ENCODE measurements around the gene LRRC37B. TPM values are rescaled to one million over a fixed set of nuclear protein-coding genes. Genes with fewer than 3 reads are reported as not detected.
"Not testable (repeated sequence)": the region's sequence is repeated elsewhere in the genome, so short reads cannot be mapped to it uniquely, and the experiment has no call there.

LRRC37B gene
- total and polyA plus RNA-seq, 2 donors (not counting 1 experiment from before 2014, with no cell fraction given): 16.3 to 40.6 TPM

GRCh38 chr17:31975391-31975790 lies 31.8 kb upstream of the LRRC37B start:
- H3K27ac ChIP-seq (ENCODE audit: low read length in 2 of 2); H3K9me3 ChIP-seq (ENCODE audit: control extremely low read depth in 1 of 3, control insufficient read depth in 2 of 3, insufficient read depth in 1 of 3, low read length in 2 of 3); H4K20me1 ChIP-seq (ENCODE audit: control insufficient read depth, insufficient read depth, low read length, poor library complexity, severe bottlenecking); H3K27ac Mint-ChIP-seq; intact Hi-C loops (cut with micrococcal nuclease); CTCF ChIA-PET; H3K27me3 ChIP-seq (replicated peaks in 1 of 4; ENCODE audit: control extremely low read depth in 1 of 4, control insufficient read depth in 3 of 4, insufficient read depth in 4 of 4, low read length in 3 of 4); H2AFZ ChIP-seq (ENCODE audit: insufficient read depth, low read depth, low read length, poor library complexity, severe bottlenecking); H3K4me1 ChIP-seq (ENCODE audit: control insufficient read depth in 2 of 2, insufficient read depth in 2 of 2, low read length in 2 of 2); H3K27me3 Mint-ChIP-seq; H3K9ac ChIP-seq (ENCODE audit: low read length); H3K4me3 ChIP-seq (ENCODE audit: control extremely low read depth in 1 of 5, extremely low read depth in 1 of 5, insufficient read depth in 1 of 5, low read depth in 2 of 5, low read length in 4 of 5); H3K4me1 Mint-ChIP-seq; H3K79me2 ChIP-seq (ENCODE audit: control insufficient read depth, insufficient read depth, low read length); ATAC-seq (ENCODE audit: low read depth); POLR2A ChIA-PET; H3K4me3 Mint-ChIP-seq; H3K4me2 ChIP-seq (replicated peaks; ENCODE audit: low read depth, low read length, poor library complexity, severe bottlenecking); H3K9me3 Mint-ChIP-seq (ENCODE audit: insufficient read depth); DNase-seq: not testable (repeated sequence)
- no CpG with 5 or more reads among the region's 5 CpGs for WGBS (ENCODE audit: insufficient coverage)
- peaks cover 0 to 23% of the 10 kb centered on the region in 2 experiments for H3K36me3 ChIP-seq (replicated peaks in 1 of 2; ENCODE audit: control extremely low read depth in 1 of 2, control insufficient read depth in 1 of 2, extremely low read depth in 1 of 2, insufficient read depth in 2 of 2, low read length in 1 of 2)

DNA sequence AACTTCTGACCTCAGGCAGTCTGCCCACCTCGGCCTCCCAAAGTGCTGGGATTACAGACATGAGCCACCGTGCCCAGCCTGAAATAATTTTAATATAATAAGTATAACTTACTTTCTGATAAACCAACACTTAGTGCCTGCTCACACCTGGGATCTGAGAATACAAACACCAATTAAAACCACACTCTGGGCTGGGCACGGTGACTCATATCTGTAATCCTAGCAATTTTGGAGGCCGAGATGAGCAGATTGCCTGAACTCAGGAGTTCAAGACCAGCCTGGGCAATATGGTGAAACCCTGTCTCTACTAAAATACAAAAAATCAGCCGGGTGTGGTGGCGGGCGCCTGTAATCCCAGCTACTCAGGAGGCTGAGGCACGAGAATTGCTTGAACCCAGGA lies 15.4 kb upstream of the LRRC37B start:
- H3K27me3 Mint-ChIP-seq; H3K27me3 ChIP-seq (replicated peaks in 1 of 4; ENCODE audit: control extremely low read depth in 1 of 4, control insufficient read depth in 3 of 4, insufficient read depth in 4 of 4, low read length in 3 of 4); H3K9me3 ChIP-seq (ENCODE audit: control extremely low read depth in 1 of 3, control insufficient read depth in 2 of 3, insufficient read depth in 1 of 3, low read length in 2 of 3); H3K9me3 Mint-ChIP-seq (ENCODE audit: insufficient read depth); H3K79me2 ChIP-seq (ENCODE audit: control insufficient read depth, insufficient read depth, low read length); H3K27ac Mint-ChIP-seq; H3K27ac ChIP-seq (ENCODE audit: low read length in 2 of 2); DNase-seq; ATAC-seq (ENCODE audit: low read depth); H3K4me2 ChIP-seq (replicated peaks; ENCODE audit: low read depth, low read length, poor library complexity, severe bottlenecking); H4K20me1 ChIP-seq (ENCODE audit: control insufficient read depth, insufficient read depth, low read length, poor library complexity, severe bottlenecking); H3K4me3 Mint-ChIP-seq; POLR2A ChIA-PET; H3K4me3 ChIP-seq (ENCODE audit: control extremely low read depth in 1 of 5, extremely low read depth in 1 of 5, insufficient read depth in 1 of 5, low read depth in 2 of 5, low read length in 4 of 5); H3K9ac ChIP-seq (ENCODE audit: low read length); H3K4me1 ChIP-seq (ENCODE audit: control insufficient read depth in 2 of 2, insufficient read depth in 2 of 2, low read length in 2 of 2); intact Hi-C loops (cut with micrococcal nuclease); H2AFZ ChIP-seq (ENCODE audit: insufficient read depth, low read depth, low read length, poor library complexity, severe bottlenecking); CTCF ChIA-PET; H3K4me1 Mint-ChIP-seq: not testable (repeated sequence)
- 80% methylated on average over 2 of the region's 8 CpGs for WGBS (ENCODE audit: insufficient coverage)
- H3K36me3 ChIP-seq (replicated peaks in 1 of 2; ENCODE audit: control extremely low read depth in 1 of 2, control insufficient read depth in 1 of 2, extremely low read depth in 1 of 2, insufficient read depth in 2 of 2, low read length in 1 of 2): peaks cover 6 to 72% of the 10 kb centered on the region in 2 experiments

GRCh38 chr17:31997005-31997404 lies 10.2 kb upstream of the LRRC37B start:
- H3K79me2 ChIP-seq (ENCODE audit: control insufficient read depth, insufficient read depth, low read length): no peaks in the 10 kb centered on the region
- DNase-seq: no peak
- no peaks in the 10 kb centered on the region for H3K4me1 Mint-ChIP-seq
- H3K9me3 Mint-ChIP-seq (ENCODE audit: insufficient read depth): no peaks in the 10 kb centered on the region
- ChIA-PET POLR2A (no interaction called here), CTCF (no interaction called here)
- 100% methylated on average over 2 of the region's 6 CpGs for WGBS (ENCODE audit: insufficient coverage)
- H3K4me3 ChIP-seq (ENCODE audit: control extremely low read depth in 1 of 5, extremely low read depth in 1 of 5, insufficient read depth in 1 of 5, low read depth in 2 of 5, low read length in 4 of 5): no peak overlapping the region
- H3K27me3 Mint-ChIP-seq: no peaks in the 10 kb centered on the region
- H3K9ac ChIP-seq (ENCODE audit: low read length): no peak overlapping the region
- no peaks in the 10 kb centered on the region for H3K27me3 ChIP-seq (replicated peaks in 1 of 4; ENCODE audit: control extremely low read depth in 1 of 4, control insufficient read depth in 3 of 4, insufficient read depth in 4 of 4, low read length in 3 of 4)
- ATAC-seq (ENCODE audit: low read depth): no peak
- intact Hi-C loops (cut with micrococcal nuclease): no loop called here
- TF ChIP-seq CTCF (IDR thresholded peaks at IDR 0.05) (no peak), EZH2 (IDR thresholded peaks at IDR 0.05; ENCODE audit: borderline replicate concordance, insufficient read depth, low read depth, low read length, poor library complexity, severe bottlenecking) (no peak)
- H3K27ac Mint-ChIP-seq: no peak overlapping the region
- H2AFZ ChIP-seq (ENCODE audit: insufficient read depth, low read depth, low read length, poor library complexity, severe bottlenecking): no peak overlapping the region
- no peak overlapping the region for H3K4me3 Mint-ChIP-seq
- H3K36me3 ChIP-seq (replicated peaks in 1 of 2; ENCODE audit: control extremely low read depth in 1 of 2, control insufficient read depth in 1 of 2, extremely low read depth in 1 of 2, insufficient read depth in 2 of 2, low read length in 1 of 2): peaks cover 4 to 70% of the 10 kb centered on the region in 2 experiments
- H4K20me1 ChIP-seq (ENCODE audit: control insufficient read depth, insufficient read depth, low read length, poor library complexity, severe bottlenecking): no peaks in the 10 kb centered on the region
- no peaks in the 10 kb centered on the region for H3K9me3 ChIP-seq (ENCODE audit: control extremely low read depth in 1 of 3, control insufficient read depth in 2 of 3, insufficient read depth in 1 of 3, low read length in 2 of 3)
- H3K4me2 ChIP-seq (replicated peaks; ENCODE audit: low read depth, low read length, poor library complexity, severe bottlenecking): no peak overlapping the region
- H3K4me1 ChIP-seq (ENCODE audit: control insufficient read depth in 2 of 2, insufficient read depth in 2 of 2, low read length in 2 of 2): no peaks in the 10 kb centered on the region
- no peak overlapping the region for H3K27ac ChIP-seq (ENCODE audit: low read length in 2 of 2)

All from B cell (primary cell).